ENCODE results near the gene DDR1.
"Not testable (repeated sequence)": the region's sequence is repeated elsewhere in the genome, so short reads cannot be mapped to it uniquely, and the experiment has no call there.

Gene DDR1

GRCh38 chr6:30922447-30922852 is 38.1 kb downstream of the DDR1 start:
- H3K9ac ChIP-seq (ENCODE audit: low read length): no peak overlapping the region
- H3K36me3 ChIP-seq (ENCODE audit: control insufficient read depth, insufficient read depth, low read length): peaks cover 47% of the 10 kb centered on the region
- no peaks in the 10 kb centered on the region for H3K27me3 ChIP-seq (ENCODE audit: control insufficient read depth, insufficient read depth, low read length)
- no peaks in the 10 kb centered on the region for H3K4me1 ChIP-seq (ENCODE audit: control insufficient read depth, insufficient read depth, low read length)
- H3K27ac ChIP-seq (ENCODE audit: low read depth, low read length): no peak overlapping the region
- no peak overlapping the region for H3K4me3 ChIP-seq (ENCODE audit: low read length)

GRCh38 chr6:30924040-30924627 is 39.8 kb downstream of the DDR1 start:
- H3K36me3 ChIP-seq (ENCODE audit: control insufficient read depth, insufficient read depth, low read length): peaks cover 37% of the 10 kb centered on the region
- H3K27ac ChIP-seq (ENCODE audit: low read depth, low read length); H3K4me3 ChIP-seq (ENCODE audit: low read length); H3K27me3 ChIP-seq (ENCODE audit: control insufficient read depth, insufficient read depth, low read length); H3K9ac ChIP-seq (ENCODE audit: low read length); H3K4me1 ChIP-seq (ENCODE audit: control insufficient read depth, insufficient read depth, low read length): not testable (repeated sequence)

GRCh38 chr6:30926644-30927043 is 42.3 kb downstream of the DDR1 start:
- no peak overlapping the region for H3K27ac ChIP-seq (ENCODE audit: low read depth, low read length)
- H3K36me3 ChIP-seq (ENCODE audit: control insufficient read depth, insufficient read depth, low read length): peaks cover 16% of the 10 kb centered on the region
- H3K4me1 ChIP-seq (ENCODE audit: control insufficient read depth, insufficient read depth, low read length): no peaks in the 10 kb centered on the region
- H3K4me3 ChIP-seq (ENCODE audit: low read length): no peak overlapping the region
- no peaks in the 10 kb centered on the region for H3K27me3 ChIP-seq (ENCODE audit: control insufficient read depth, insufficient read depth, low read length)
- no peak overlapping the region for H3K9ac ChIP-seq (ENCODE audit: low read length)

GRCh38 chr6:30927080-30927479 is 42.8 kb downstream of the DDR1 start:
- peaks cover 15% of the 10 kb centered on the region for H3K36me3 ChIP-seq (ENCODE audit: control insufficient read depth, insufficient read depth, low read length)
- H3K27ac ChIP-seq (ENCODE audit: low read depth, low read length): not testable (repeated sequence)

GRCh38 chr6:30928677-30929076 is 44.4 kb downstream of the DDR1 start:
- Histone ChIP-seq H3K36me3 (ENCODE audit: control insufficient read depth, insufficient read depth, low read length) (peaks cover 5% of the 10 kb centered on the region), H3K4me3 (ENCODE audit: low read length) (no peak overlapping the region), H3K27me3 (ENCODE audit: control insufficient read depth, insufficient read depth, low read length) (no peaks in the 10 kb centered on the region), H3K4me1 (ENCODE audit: control insufficient read depth, insufficient read depth, low read length) (no peaks in the 10 kb centered on the region), H3K9ac (ENCODE audit: low read length) (no peak overlapping the region), H3K27ac (ENCODE audit: low read depth, low read length) (no peak overlapping the region)

More at GRCh38 chr6:30927080-30927479, 42.8 kb downstream of the DDR1 start:
- H3K27me3 ChIP-seq (ENCODE audit: control insufficient read depth, insufficient read depth, low read length); H3K4me1 ChIP-seq (ENCODE audit: control insufficient read depth, insufficient read depth, low read length); H3K9ac ChIP-seq (ENCODE audit: low read length); H3K4me3 ChIP-seq (ENCODE audit: low read length): not testable (repeated sequence)

GRCh38 chr6:30930506-30930905 is 46.2 kb downstream of the DDR1 start:
- Histone ChIP-seq H3K27ac (ENCODE audit: low read depth, low read length) (no peak overlapping the region), H3K9ac (ENCODE audit: low read length) (no peak overlapping the region), H3K36me3 (ENCODE audit: control insufficient read depth, insufficient read depth, low read length) (no peaks in the 10 kb centered on the region), H3K4me3 (ENCODE audit: low read length) (no peak overlapping the region), H3K4me1 (ENCODE audit: control insufficient read depth, insufficient read depth, low read length) (no peaks in the 10 kb centered on the region), H3K27me3 (ENCODE audit: control insufficient read depth, insufficient read depth, low read length) (no peaks in the 10 kb centered on the region)

- no peak overlapping the region for H3K9ac ChIP-seq (ENCODE audit: low read length)
- H3K36me3 ChIP-seq (ENCODE audit: control insufficient read depth, insufficient read depth, low read length): no peaks in the 10 kb centered on the region
- H3K27ac ChIP-seq (ENCODE audit: low read depth, low read length): no peak overlapping the region
- no peaks in the 10 kb centered on the region for H3K27me3 ChIP-seq (ENCODE audit: control insufficient read depth, insufficient read depth, low read length)
- H3K4me1 ChIP-seq (ENCODE audit: control insufficient read depth, insufficient read depth, low read length): no peaks in the 10 kb centered on the region
- H3K4me3 ChIP-seq (ENCODE audit: low read length): no peak overlapping the region
Observed at GRCh38 chr6:30931272-30931671, 47.0 kb downstream of the DDR1 start.

GRCh38 chr6:30931969-30932645 is 47.8 kb downstream of the DDR1 start, which contains the start of gene SFTA2:
TSS of gene SFTA2 (minus strand) at chr6:30932170. CDS start at chr6:30932096, 74 bp downstream.
- Histone ChIP-seq H3K36me3 (ENCODE audit: control insufficient read depth, insufficient read depth, low read length) (no peaks in the 10 kb centered on the region), H3K27ac (ENCODE audit: low read depth, low read length) (no peak within 1 kb of the TSS), H3K4me1 (ENCODE audit: control insufficient read depth, insufficient read depth, low read length) (no peaks in the 10 kb centered on the region), H3K27me3 (ENCODE audit: control insufficient read depth, insufficient read depth, low read length) (no peaks in the 10 kb centered on the region), H3K9ac (ENCODE audit: low read length) (no peak within 1 kb of the TSS), H3K4me3 (ENCODE audit: low read length) (no peak within 1 kb of the TSS)

GRCh38 chr6:30932665-30933365 is 48.5 kb downstream of the DDR1 start:
- H3K27ac ChIP-seq (ENCODE audit: low read depth, low read length): no peak overlapping the region
- no peaks in the 10 kb centered on the region for H3K27me3 ChIP-seq (ENCODE audit: control insufficient read depth, insufficient read depth, low read length)
- H3K9ac ChIP-seq (ENCODE audit: low read length): no peak overlapping the region

GRCh38 chr6:30935018-30935417 is 50.7 kb downstream of the DDR1 start:
- Histone ChIP-seq H3K27ac (ENCODE audit: low read depth, low read length) (no peak overlapping the region), H3K4me3 (ENCODE audit: low read length) (no peak overlapping the region), H3K36me3 (ENCODE audit: control insufficient read depth, insufficient read depth, low read length) (no peaks in the 10 kb centered on the region), H3K27me3 (ENCODE audit: control insufficient read depth, insufficient read depth, low read length) (no peaks in the 10 kb centered on the region), H3K4me1 (ENCODE audit: control insufficient read depth, insufficient read depth, low read length) (no peaks in the 10 kb centered on the region), H3K9ac (ENCODE audit: low read length) (no peak overlapping the region)

More at GRCh38 chr6:30932665-30933365, 48.5 kb downstream of the DDR1 start:
- H3K4me1 ChIP-seq (ENCODE audit: control insufficient read depth, insufficient read depth, low read length): no peaks in the 10 kb centered on the region
- no peak overlapping the region for H3K4me3 ChIP-seq (ENCODE audit: low read length)
- no peaks in the 10 kb centered on the region for H3K36me3 ChIP-seq (ENCODE audit: control insufficient read depth, insufficient read depth, low read length)

- no peaks in the 10 kb centered on the region for H3K4me1 ChIP-seq (ENCODE audit: control insufficient read depth, insufficient read depth, low read length)
- no peak overlapping the region for H3K27ac ChIP-seq (ENCODE audit: low read depth, low read length)
- H3K27me3 ChIP-seq (ENCODE audit: control insufficient read depth, insufficient read depth, low read length): no peaks in the 10 kb centered on the region
- H3K4me3 ChIP-seq (ENCODE audit: low read length): no peak overlapping the region
- no peaks in the 10 kb centered on the region for H3K36me3 ChIP-seq (ENCODE audit: control insufficient read depth, insufficient read depth, low read length)
- no peak overlapping the region for H3K9ac ChIP-seq (ENCODE audit: low read length)
Observed at GRCh38 chr6:30937265-30937664, 52.9 kb downstream of the DDR1 start.

- Histone ChIP-seq H3K9ac (ENCODE audit: low read length) (no peak overlapping the region), H3K36me3 (ENCODE audit: control insufficient read depth, insufficient read depth, low read length) (no peaks in the 10 kb centered on the region), H3K4me3 (ENCODE audit: low read length) (no peak overlapping the region), H3K27me3 (ENCODE audit: control insufficient read depth, insufficient read depth, low read length) (peaks cover 5% of the 10 kb centered on the region), H3K4me1 (ENCODE audit: control insufficient read depth, insufficient read depth, low read length) (no peaks in the 10 kb centered on the region), H3K27ac (ENCODE audit: low read depth, low read length) (no peak overlapping the region)
Observed at GRCh38 chr6:30938730-30939129, 54.4 kb downstream of the DDR1 start.
